DOHH2 (cell line): ENCODE data around the gene AGER.

Experiments
- H3F3A ChIP-seq: fragments of 200-600 bp; sonication (generic), shearing (Covaris generic); 2 replicates; pipeline ENCODE4 v1.6.0; 2016; ENCODE audit warnings: antibody characterized with exemption, mild to moderate bottlenecking; ENCODE audit not compliant: control insufficient read depth, insufficient read depth
- H3K27ac ChIP-seq: fragments of 200-600 bp; sonication (generic); 2 replicates; pipeline ENCODE4 v1.5.1; 2014; ENCODE audit warnings: low read depth, mild to moderate bottlenecking, low read length, moderate library complexity
- H3K27me3 ChIP-seq: fragments of 200-600 bp; sonication (generic); 2 replicates; pipeline ENCODE4 v1.6.1; 2014; ENCODE audit warnings: mild to moderate bottlenecking, low read length, mixed read lengths; ENCODE audit not compliant: control insufficient read depth
- H3K36me3 ChIP-seq: fragments of 200-600 bp; sonication (generic); 2 replicates; pipeline ENCODE4 v1.6.1; 2014; ENCODE audit warnings: mild to moderate bottlenecking, low read length, moderate library complexity, mixed read lengths; ENCODE audit not compliant: control insufficient read depth
- H3K4me1 ChIP-seq: fragments of 200-600 bp; sonication (generic); 2 replicates; pipeline ENCODE4 v1.6.1; 2014; ENCODE audit warnings: mild to moderate bottlenecking, low read length, mixed read lengths; ENCODE audit not compliant: control insufficient read depth
- H3K4me2 ChIP-seq: fragments of 200-600 bp; sonication (generic); 2 replicates; pipeline ENCODE4 v1.6.0; 2014; ENCODE audit warnings: mild to moderate bottlenecking, low read length, moderate library complexity
- H3K4me3 ChIP-seq: fragments of 200-600 bp; sonication (generic); 2 replicates; pipeline ENCODE4 v1.5.1; 2014; ENCODE audit warnings: mild to moderate bottlenecking, low read length, mixed read lengths
- H3K79me2 ChIP-seq: fragments of 200-600 bp; sonication (generic); 2 replicates; pipeline ENCODE4 v1.6.1; 2014; ENCODE audit warnings: mild to moderate bottlenecking, low read length, mixed read lengths; ENCODE audit not compliant: control insufficient read depth
- H3K9me2 ChIP-seq: fragments of 200-600 bp; sonication (generic); replicated peaks from 2 replicates; pipeline ENCODE4 v1.6.1; 2014; ENCODE audit warnings: mild to moderate bottlenecking, low read length, mixed read lengths; ENCODE audit not compliant: control insufficient read depth
- H3K9me3 ChIP-seq: fragments of 200-600 bp; sonication (generic); 2 replicates; pipeline ENCODE4 v1.6.1; 2014; ENCODE audit warnings: antibody characterized with exemption, low read length, mixed read lengths; ENCODE audit not compliant: control insufficient read depth, insufficient read depth
- H4K20me1 ChIP-seq: fragments of 200-600 bp; sonication (generic); 2 replicates; pipeline ENCODE4 v1.6.0; 2014; ENCODE audit warnings: low read depth, mild to moderate bottlenecking, antibody characterized with exemption, low read length, moderate library complexity; ENCODE audit not compliant: control insufficient read depth, insufficient read depth
- CTCF ChIP-seq: fragments of 200-600 bp; sonication (generic); IDR thresholded peaks from one replicate; pipeline ENCODE4 v1.5.1; 2014; ENCODE audit warnings: antibody characterized with exemption, mild to moderate bottlenecking, low read depth, low read length; ENCODE audit not compliant: poor library complexity, severe bottlenecking
- EZH2phosphoT487 ChIP-seq: fragments of 200-600 bp; sonication (generic); IDR thresholded peaks from 2 replicates; pipeline ENCODE4 v1.6.1; 2017; ENCODE audit warnings: borderline replicate concordance, mild to moderate bottlenecking, antibody characterized with exemption, low read length, moderate library complexity, mixed read lengths

The AGER gene

DNA sequence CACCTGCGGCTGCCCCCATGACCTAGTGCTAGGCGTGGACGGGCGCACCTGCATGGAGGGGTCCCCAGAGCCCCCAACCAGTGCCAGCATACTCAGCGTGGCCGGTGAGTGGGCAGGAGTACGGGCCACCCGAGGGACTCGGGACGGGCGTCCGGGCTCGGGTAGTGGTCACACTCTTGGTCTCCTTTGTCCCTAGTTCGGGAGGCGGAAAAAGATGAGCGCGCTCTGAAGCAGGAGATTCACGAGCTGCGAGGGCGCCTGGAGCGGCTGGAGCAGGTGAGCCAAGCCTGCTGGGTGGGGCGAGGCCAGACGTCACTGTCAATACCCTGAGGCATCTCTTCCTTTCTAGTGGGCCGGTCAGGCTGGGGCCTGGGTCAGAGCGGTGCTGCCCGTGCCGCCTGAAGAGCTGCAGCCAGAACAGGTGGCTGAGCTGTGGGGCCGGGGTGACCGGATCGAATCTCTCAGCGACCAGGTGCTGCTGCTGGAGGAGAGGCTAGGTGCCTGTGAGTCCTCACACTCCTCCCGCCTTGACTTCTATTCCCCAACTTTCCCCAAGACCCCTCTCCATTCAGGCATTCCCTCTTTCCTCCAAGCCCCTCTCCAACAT is 16.8 kb downstream of the AGER start:
- Histone ChIP-seq H3K4me2 (no peak overlapping the region), H3K4me1 (peaks cover 10% of the 10 kb centered on the region), H3K36me3 (peaks cover 48% of the 10 kb centered on the region), H3K9me2 (no peaks in the 10 kb centered on the region), H3K79me2 (no peaks in the 10 kb centered on the region), H3K27me3 (no peaks in the 10 kb centered on the region), H3K4me3 (no peak overlapping the region), H3K27ac (no peak overlapping the region), H3F3A (peaks cover under 1% of the 10 kb centered on the region; the same call in 1 of the 2 replicates), H3K9me3 (no peaks in the 10 kb centered on the region), H4K20me1 (no peaks in the 10 kb centered on the region)
- no peak for TF ChIP-seq EZH2phosphoT487

- no peaks in the 10 kb centered on the region for H4K20me1 ChIP-seq
- no peak overlapping the region for H3K4me2 ChIP-seq
- H3K27me3 ChIP-seq: no peaks in the 10 kb centered on the region
- H3K4me3 ChIP-seq: no peak overlapping the region
- H3K36me3 ChIP-seq: peaks cover 48% of the 10 kb centered on the region
- H3K27ac ChIP-seq: no peak overlapping the region
- no peaks in the 10 kb centered on the region for H3K79me2 ChIP-seq
- H3K9me3 ChIP-seq: no peaks in the 10 kb centered on the region
- TF ChIP-seq EZH2phosphoT487: no peak
- TF ChIP-seq CTCF: peak; percentile 26
- no peaks in the 10 kb centered on the region for H3F3A ChIP-seq
- peaks cover 10% of the 10 kb centered on the region for H3K4me1 ChIP-seq
- no peaks in the 10 kb centered on the region for H3K9me2 ChIP-seq
Measured at GRCh38 chr6:32166411-32167061, 17.5 kb downstream of the AGER start.

DNA sequence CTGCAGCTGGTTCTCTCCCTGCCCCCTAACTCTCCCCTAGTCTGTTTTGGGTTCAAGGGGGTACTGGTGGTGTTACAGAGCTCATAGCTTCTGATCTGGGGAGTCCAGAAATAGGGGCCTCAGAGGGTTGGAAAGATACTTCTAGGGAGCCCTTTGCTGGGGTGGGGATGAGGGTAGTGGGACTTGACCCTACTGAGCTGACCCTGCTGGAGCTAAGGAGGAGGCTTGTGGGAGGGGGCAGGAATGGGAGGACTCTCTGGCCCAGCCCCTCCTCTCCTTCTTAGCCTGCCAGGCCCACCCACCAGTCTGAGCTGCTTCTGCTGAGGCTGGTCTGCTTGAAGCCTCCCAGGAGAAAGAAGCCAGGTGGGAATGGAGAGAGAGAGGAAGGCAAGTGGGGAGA is 19.8 kb downstream of the AGER start, which contains the start of gene EGFL8:
Gene EGFL8, plus strand, starts transcription at position 301 of the 400 bp plus-strand sequence. CDS start 1,571 bp downstream, outside the sequence.
- Histone ChIP-seq H3F3A (no peaks in the 10 kb centered on the region), H3K4me2 (no peak within 1 kb of the TSS), H3K9me2 (no peaks in the 10 kb centered on the region), H3K27ac (no peak within 1 kb of the TSS), H3K79me2 (no peaks in the 10 kb centered on the region), H4K20me1 (no peaks in the 10 kb centered on the region), H3K9me3 (no peaks in the 10 kb centered on the region), H3K4me1 (peaks cover 10% of the 10 kb centered on the region), H3K36me3 (peaks cover 32% of the 10 kb centered on the region), H3K27me3 (no peaks in the 10 kb centered on the region), H3K4me3 (no peak within 1 kb of the TSS)
- TF ChIP-seq EZH2phosphoT487: no peak
- TF ChIP-seq CTCF: no peak

DNA sequence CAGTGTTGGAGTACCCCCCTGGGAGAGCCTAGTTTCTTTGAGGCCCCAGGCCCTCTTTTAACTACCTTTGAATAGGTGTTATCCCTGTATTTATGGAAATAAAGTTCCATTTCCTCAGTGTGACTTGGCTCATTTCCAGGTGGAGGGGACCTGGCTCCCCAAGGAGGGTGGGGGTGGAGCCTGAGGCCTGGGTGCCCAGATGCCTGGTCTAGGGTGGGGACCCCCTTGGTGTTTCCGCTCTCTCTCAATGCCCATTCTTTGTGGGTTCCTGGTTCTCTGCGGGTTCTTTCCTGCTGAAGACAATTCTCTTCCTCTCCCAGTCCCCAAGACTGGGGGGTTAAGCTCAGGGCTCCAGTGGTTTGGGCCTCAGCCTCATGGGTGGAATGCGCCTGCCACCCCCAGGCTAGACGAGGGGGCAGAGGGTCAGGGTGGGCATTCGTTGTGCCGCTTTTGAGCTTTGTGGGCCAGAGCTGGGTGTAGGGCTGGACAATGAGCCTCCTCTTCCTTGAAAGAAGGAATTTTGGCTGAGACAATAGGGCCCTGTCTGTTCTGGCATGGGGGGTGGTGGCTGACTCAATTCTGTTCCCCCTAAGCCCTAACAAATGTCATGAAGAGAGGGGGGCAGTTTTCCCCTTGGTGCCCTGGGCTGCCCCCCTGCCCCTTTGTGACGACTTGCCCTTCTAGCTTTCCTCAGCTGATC is 20.3 kb downstream of the AGER start:
- Histone ChIP-seq H3K27me3 (no peaks in the 10 kb centered on the region), H4K20me1 (no peaks in the 10 kb centered on the region), H3K36me3 (peaks cover 28% of the 10 kb centered on the region), H3K4me3 (no peak overlapping the region), H3K27ac (no peak overlapping the region), H3K9me2 (no peaks in the 10 kb centered on the region), H3K9me3 (no peaks in the 10 kb centered on the region), H3K4me2 (no peak overlapping the region), H3F3A (no peaks in the 10 kb centered on the region), H3K4me1 (peaks cover 10% of the 10 kb centered on the region), H3K79me2 (no peaks in the 10 kb centered on the region)
- TF ChIP-seq CTCF (no peak), EZH2phosphoT487 (no peak)
